HG02571 (cell line): ENCODE data around the gene HSPA9.

ENCODE experiments used
- ATAC-seq: cut with Tn5 transposase; IDR thresholded peaks from one replicate; pipeline ENCODE4 v1.9.1; 2021; ENCODE audit warnings: mild to moderate bottlenecking, moderate library complexity; ENCODE audit not compliant: unreplicated experiment

HSPA9 gene

DNA sequence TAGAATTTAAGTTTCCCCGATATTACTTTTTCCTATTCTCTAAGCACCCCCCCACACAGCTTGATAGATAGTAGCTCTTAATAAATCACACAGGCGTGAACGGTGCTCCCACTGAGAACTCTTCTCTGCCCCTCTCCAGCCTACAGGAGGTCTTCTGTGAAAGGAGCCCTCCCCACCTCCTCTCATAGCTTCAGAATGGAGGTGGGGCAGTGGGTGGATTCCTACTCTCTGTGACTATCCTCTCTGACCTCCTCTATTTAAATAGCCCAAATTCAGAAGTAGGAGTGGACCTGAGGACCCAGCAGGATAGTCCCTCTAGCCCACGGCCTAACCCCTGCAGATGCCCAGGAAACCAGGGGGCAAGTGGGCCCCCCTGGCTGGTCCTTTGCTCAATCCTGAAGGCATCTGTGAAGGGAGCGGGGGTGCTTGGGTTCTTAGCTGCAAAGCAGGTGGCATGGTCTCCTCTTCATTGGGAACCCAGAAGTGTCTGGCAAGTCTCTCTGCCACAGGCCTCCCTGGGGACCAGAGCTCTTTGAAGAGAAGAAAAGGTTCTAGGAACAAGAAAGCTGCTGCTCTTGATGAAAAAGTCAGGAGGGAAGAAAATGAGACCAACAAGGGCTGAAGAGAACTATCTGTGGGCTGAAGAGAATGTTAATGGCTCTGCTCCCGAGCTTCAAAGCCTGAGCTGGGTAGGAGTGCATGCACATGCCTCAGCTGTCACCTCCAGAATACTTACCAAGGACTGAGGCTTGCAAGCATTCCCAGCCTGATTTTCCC is 21.1 kb upstream of the HSPA9 start:
- no peak for ATAC-seq

DNA sequence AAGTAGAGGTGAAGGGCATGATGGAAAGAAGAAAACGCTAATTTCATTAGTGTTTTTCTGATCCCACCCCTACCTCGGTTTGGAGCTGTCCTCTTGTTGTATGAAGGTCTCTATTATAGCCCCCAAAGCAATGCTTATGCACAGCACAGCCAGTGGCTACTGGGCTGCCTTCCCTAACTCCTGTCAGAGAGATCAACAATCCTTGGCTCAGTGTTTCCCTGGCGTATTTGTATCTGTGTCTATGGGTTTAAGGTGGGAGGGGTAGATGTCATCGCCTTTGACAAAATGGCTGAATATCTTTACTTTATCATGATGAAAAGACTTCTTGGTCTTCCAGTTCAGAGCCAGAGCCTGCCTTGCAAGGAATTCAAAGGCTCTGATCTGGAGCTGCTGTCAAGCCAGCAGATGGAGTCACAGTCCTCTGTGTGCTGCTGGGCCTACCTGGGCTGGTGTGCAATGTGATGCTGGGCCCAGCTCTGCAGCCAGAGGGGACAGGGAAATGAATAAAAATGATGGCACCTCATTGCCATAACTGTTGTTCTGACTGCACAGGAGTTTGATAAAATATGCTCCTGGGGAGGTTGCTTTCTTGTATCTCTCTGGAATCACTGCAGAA is 20.1 kb upstream of the HSPA9 start:
- ATAC-seq, result no peak

DNA sequence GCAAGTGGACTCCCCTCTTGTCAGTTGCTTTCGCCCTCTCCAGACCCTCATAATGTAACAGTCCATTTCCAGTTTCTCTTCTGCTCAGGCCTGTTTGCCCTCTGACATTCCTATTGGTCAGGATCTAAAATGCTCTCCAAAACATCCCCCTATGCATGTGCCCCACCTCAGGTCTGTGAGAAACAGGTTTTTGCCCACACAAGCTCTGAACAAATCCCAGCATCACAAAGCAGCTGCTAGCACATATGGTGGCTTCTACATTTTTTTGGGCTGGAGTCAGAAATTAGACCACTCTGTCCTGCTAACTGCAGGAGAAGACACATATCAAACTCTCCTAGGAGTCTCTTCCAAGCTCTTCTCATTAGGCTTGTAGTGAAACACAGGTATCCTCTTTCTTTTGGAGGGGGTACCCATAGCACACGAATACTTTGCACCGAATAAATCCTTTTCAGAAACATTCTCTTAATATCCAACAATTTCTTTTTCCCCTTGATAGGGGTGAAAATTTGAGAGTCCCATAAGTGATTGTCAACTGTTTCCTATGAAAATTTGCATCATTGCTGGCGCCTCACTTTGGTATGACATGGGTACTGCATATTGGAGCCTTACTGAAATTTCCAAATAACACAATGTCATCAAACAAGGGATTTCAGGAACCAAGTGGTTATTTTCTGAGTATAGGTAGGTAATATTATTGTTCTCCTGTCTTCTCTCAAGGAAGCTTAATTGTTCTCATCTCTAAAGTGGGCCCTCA is 19.3 kb upstream of the HSPA9 start:
- ATAC-seq, result no peak

DNA sequence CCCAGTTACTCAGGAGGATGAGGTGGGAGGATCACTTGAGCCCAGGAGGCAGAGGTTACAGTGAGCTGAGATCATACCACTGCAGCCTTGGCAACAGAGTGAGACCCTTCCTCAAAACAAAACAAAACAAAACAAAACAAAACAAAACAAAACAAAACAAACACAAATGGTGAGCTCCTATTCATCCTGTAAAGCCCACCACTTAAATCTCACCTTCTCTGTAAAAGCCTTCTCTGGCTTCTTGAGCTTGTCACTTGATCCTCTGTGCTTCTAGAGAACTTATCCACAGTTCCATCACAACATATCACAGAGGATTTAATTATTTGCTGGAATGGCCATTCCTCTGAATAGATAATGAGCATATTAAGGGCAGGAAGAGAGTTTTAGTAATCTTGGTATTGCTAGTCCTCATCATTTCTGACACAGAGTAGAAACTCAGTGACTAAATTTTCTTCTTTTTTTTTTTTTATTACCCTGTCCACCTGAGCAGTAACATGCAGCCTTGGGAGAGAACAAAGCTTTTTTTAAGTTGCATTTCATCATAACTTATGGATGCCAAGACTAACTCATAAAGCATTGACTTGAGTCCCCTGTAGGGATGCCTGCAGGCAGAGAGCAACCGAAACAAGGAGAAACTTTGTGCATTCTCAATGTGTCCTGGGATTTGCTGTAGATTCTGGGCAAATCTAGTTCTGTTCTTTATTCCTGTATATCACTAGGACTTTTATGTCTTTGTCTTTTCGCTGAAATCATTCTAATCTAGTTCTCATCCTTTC is 13.0 kb upstream of the HSPA9 start:
- ATAC-seq, result no peak

DNA sequence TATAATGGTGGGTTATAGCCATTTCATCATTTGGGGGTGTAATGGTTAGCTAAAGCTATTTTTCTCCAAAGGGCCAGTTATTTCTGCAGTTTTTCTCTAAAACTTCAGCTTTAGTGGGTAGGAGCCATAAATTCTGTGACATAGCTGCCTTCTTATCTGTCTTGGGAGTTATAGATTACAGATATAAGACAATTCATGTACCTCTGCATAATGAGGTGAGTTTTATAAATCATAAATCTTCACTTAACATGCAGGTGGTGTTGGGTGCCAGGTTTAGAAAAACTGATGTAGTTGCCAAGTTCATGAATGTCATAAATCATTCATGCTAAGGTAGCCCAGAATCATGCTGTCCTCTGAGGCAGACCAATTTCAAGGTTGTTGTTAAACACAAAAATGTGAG is 10.0 kb upstream of the HSPA9 start:
- no peak for ATAC-seq

DNA sequence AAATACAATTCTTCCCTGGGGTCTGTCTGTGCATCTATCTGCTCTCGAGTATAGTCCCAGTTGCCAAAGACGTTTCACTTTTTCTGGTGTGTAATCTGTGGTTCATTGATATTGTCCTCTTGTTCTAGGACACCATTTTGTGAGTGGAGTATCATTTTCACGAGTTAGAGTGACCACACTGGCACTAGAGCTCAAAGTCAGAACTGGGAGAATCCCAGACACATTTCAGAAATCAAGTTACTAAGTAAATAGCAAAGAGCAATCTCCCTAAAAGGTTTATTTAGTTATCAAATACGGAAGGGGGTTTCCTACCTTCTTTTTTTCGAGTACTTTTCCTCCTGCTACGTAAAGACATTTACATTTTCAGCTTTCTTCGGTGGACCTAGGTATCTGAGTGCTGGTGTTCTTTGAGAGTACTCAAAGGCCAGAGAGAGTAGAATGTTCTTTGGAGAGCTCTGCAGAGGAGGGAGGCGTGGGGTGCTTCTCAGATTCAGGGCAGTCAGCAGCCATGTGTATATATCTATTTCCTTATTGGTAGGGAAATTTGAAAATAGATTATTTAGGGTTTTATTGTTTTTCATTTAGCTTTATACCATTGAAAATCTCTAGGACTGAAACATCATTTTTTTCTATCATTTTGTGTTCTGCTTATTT is 8.9 kb upstream of the HSPA9 start:
- ATAC-seq, result no peak

DNA sequence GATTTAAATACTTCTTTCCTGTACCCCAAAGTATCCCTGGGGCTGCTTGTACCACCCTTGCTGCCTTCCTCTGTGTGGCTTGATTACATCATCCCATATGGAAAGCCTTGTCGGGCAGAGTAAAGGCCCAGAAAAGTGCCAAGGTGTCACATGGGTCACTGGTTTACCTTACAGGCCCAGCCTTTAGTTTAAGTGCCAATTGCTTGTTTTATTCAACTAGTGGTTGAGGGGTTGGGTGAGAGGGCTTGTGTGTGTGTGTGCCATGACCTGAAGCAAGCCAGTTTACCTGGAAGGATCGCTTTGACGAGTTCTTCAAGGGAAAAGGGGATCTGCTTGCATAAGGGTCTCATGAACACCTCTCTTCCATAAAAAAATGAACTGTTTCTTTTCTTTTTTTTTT is 7.8 kb upstream of the HSPA9 start:
- ATAC-seq, result no peak

DNA sequence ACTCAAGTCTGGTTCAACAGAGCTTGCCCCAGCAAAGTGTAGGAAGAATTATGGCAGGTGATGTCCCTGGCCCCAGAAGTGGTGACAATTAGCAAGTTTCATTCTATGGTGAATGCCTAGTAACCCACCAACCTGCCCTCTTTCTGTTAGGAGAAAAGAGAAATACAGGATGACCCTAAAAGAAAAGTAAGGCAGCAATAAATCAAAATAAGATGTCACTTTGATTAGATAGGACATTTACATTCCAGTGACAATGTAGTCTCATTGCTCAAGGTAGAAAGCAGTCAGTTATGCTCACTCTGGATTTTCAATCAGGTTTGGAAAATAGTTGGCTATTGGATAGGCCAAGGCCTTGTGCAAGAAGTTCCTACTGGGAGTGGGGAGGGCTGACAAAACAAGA is 5.6 kb upstream of the HSPA9 start:
- no peak for ATAC-seq

DNA sequence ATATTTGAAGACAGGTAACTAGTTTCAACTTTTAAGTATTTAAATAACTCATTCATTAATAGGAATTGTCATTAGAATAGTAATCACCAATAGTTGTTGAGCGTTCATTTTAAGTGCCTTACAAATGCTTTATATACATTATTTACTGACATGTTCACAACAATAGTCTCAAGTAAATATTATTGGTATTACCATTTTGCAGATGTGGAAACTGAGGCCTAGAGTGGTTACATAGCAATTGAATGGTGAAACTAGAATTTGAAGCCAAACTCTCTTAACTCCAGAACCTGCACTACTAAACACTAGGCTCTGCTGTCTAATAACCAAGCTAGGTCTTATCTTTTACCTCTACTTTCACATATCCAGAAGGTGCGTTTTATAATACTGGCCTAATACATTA is 4.8 kb upstream of the HSPA9 start:
- no peak for ATAC-seq

DNA sequence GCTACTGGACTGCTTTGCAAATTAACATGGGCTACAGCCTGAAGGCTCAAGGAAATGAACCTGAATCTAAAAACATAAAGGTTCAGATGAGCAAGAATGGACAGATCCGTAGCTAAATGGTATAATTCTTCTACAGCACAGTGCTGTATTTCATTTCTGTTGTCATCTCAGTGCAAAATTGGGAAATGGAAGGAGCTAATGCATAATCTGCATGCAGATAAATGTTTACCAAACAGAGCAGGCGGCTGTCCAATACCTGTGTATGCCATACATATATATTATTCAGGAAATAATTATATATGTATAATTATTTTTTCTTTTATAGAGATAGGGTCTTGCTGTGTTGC is 4.3 kb upstream of the HSPA9 start:
- ATAC-seq, result no peak

DNA sequence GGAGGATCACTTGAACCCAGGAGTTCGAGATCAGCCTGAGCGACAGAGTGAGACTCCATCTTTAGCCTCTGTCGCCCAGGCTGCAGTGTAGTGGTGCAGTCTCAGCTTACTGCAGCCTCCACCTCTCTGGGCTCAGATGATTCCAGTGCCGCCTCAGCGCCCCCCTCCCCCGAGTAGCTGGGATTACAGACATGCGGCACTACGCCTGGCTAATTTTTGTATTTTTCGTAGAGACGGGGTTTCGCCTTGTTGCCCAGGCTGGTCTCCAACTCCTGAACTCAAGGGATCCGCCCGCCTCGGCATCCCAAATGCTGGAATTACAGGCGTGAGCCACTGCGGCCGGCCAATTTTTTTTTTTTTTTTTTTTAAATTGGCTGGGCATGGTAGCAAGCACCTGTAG is 2.3 kb upstream of the HSPA9 start:
- ATAC-seq, result no peak

DNA sequence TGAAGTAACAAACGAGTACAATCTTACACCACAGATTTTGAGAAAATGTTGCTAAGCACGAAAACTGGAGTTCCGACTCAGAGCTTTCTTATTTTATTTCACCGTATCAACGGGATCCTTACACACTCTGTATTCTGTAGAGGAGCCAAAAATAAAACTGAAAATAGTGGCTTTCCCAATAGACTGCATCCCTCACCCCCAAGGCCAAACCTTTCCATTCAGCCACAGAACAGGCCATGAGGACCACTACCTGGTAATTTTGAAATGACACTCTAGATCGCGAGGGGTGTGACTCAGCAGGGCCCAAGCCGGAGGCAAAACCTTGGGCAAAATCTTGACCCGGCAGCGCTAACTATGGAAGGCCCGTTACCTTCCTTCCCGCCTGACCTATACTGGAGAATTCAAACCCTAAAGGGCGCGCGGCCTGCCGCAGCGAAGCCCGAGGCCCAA is 432 bp downstream of the HSPA9 start:
- ATAC-seq, result peak; percentile 2

DNA sequence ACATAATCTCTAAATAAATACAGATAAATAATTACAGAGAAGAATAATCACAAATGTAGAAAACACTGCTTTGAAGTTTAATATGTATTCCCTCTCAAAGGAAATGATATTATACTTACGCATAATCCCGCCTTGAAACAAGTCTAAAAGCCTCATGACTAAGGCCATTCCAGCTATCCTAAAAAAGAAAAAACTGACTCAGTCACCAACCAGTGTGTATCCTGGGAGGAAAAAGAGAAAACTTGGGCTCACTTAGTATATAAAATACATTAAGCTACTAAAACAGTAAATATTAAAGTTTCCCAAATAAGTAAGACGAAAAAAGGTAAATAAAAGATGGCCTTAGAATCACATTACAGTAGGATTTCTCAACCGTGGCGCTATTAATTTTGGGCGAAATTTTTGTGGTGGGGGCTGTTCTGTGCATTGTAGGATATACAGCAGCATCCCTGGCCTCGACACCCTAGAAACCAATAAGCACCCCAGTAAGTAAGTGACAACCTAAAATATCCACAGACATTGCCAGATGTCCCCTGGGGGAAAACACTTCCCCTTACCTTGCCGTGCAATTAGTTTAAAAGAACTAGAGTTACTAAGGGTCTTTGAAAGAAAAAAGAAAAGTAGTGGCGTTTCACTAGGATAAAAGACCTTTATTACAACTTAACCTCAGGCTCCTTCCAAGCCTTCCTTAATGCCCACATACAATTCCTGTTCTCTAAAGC is 1.1 kb downstream of the HSPA9 start:
- no peak for ATAC-seq

DNA sequence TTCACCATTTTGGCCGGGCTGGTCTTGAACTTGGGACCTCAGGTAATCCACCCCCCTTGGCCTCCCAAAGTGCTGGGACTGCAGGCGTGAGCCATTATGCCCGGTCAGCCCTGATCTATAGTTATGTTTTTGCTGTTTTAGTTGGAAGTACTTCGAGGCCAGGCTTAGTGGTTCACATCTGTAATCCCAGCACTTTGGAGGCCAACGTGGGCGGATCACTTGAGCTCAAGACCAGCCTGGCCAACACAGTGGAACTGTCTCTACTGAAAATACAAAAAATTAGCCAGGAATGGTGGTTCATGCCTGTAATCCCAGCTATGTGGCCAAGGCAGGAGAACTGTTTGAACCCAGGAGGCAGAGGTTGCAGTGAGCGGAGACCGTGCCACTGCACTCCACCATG is 2.0 kb downstream of the HSPA9 start:
- ATAC-seq, result no peak

DNA sequence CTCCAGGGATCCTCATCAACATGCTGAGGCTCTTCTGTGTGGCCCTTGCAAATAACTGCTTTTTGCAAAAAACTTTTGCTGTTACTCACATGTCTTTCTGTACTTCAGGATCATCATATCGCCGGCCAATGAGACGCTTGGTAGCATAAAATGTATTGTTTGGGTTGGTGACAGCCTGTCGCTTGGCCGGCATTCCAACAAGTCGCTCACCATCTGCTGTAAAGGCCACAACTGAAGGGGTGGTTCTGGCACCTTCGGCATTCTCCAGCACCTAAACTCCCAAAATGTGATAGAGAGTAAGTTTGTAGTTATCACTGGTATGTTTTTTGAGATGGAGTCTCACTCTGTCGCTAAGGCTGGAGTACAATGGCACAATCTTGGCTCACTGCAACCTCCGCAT is 4.3 kb downstream of the HSPA9 start:
- no peak for ATAC-seq

DNA sequence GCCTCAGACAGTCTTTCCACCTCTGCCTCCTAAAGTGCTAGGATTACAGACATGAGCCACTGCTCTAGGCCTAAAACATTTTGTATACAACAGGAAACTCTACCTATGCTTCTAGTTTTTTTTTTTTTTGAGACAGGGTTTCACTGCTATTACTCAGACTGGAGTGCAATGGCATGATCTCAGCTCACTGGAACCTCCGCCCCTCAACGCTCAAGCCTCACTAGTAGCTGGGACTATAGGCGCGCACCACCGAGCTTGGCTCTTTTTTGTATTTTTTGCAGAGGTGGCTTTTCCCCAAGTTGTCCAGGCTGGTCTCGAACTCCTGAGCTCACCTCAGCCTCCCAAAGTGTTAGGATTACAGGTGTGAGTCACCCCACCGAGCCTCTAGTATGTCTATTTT is 5.4 kb downstream of the HSPA9 start:
- no peak for ATAC-seq

DNA sequence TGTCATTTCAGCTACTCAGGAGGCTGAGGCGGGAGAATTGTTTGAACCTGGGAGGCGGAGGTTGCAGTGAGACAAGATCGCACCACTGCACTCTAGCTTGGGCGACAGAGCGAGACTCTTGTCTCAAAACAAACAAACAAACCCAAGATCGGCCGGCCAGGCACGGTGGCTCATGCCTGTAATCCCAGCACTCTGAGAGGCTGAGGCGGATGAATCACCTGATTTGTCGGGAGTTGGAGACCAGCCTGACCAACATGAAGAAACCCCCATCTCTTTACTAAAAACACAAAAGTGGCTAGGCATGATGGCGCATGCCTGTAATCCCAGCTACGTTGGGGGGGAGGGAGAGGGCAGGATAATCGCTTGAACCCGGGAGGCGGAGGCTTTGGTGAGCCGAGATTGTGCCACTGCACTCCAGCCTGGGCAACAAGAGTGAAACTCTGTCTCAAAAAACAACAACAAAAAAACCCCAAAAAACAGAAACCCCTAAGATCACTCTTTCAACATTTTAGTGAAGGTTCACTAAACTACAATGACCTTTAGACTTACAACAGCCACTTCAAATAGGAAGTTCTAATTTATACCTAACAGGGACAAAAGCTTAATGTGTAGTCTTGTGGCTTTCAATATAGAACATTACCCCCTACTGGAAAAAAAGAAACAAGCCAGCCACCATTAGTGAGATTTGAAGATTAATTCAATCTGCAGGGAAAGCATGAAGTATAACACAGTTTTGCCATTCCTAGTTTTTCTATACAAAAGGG is 7.0 kb downstream of the HSPA9 start:
- no peak for ATAC-seq

DNA sequence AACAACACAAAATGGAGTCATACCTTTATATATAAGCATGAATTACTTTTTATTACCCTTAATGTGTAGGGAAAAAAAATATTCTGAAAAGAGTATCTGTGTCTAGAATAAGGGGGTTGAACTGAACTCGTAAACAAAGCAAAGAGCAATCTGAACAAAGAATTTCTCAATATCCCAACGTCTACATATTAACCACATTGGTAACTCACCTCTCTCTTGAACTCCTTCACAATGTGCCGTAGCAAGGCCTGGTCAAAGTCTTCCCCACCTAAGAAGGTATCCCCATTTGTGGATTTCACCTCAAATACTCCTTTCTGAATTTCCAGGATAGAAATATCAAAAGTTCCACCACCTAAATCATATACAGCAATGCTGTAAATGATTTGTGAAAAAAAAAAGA is 8.4 kb downstream of the HSPA9 start:
- ATAC-seq, result no peak

DNA sequence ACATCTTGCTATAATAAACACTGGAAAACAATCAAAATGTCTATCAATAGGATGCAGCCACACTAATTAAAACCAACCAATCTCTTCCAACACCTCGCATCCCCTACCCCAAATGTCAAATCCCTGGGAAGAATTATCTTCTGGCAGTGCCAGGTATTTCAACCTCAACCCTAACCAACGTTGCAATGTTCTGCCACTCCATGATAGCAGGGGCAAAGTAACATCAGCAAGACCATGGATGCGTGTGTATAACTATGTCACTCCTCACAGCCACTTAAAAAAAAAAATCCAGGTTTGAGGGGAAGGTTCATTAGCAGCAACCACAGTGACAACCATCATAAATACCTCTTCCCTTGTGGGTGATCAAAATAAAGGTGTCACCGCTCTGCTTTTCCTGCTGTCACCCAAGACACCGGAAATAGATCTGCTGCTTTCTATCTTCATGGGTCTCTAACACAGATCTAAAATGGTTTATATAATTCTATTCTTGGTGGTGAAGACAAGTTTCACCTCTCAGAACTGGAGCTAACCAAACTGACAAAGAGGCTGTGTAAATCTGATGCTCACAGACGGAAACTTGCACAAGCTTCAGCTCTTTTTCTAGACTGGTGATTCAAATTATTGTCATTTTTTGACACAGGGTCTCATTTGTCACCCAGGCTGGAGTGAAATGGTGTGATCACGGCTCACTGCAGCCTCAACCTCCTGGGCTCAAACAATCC is 9.9 kb downstream of the HSPA9 start:
- ATAC-seq, result no peak
